BLaER1 treated with 17β-estradiol and CSF1 and Interleukin-3, amounts not matched to agents 10 nM and 100 nM (cell line): Measurements from ENCODE around the gene TRIM13.

ENCODE experiments used
- H3K27ac ChIP-seq, 11 experiments: shearing (Covaris generic); formaldehyde crosslinking; 2 replicates each; pipeline ENCODE4 v1.8.1; 2022
- H3K27me3 ChIP-seq, 11 experiments: shearing (Covaris generic); formaldehyde crosslinking; 2 replicates each; pipeline ENCODE4 v1.8.1; 2022
- H3K36me3 ChIP-seq, 11 experiments: shearing (Covaris generic); formaldehyde crosslinking; 2 replicates each; pipeline ENCODE4 v1.8.1; 2022
- H3K4me1 ChIP-seq, 10 experiments: shearing (Covaris generic); formaldehyde crosslinking; 2 replicates each; pipeline ENCODE4 v1.8.1; 2022
- H3K4me2 ChIP-seq, 11 experiments: shearing (Covaris generic); formaldehyde crosslinking; 2 replicates each; pipeline ENCODE4 v1.8.1; 2022
- H3K4me3 ChIP-seq, 10 experiments: shearing (Covaris generic); formaldehyde crosslinking; 2 replicates each; pipeline ENCODE4 v1.8.1; 2022
- H3K9ac ChIP-seq, 11 experiments: shearing (Covaris generic); formaldehyde crosslinking; 2 replicates each; pipeline ENCODE4 v1.8.1; 2022
- H3K9me3 ChIP-seq, 11 experiments: shearing (Covaris generic); formaldehyde crosslinking; replicated peaks in 1 of 11; 2 replicates each; pipeline ENCODE4 v1.8.1; 2022
- H4K20me1 ChIP-seq, 11 experiments: shearing (Covaris generic); formaldehyde crosslinking; 2 replicates each; pipeline ENCODE4 v1.8.1; 2022
- Cebpa-rat ChIP-seq, 11 experiments: shearing (Covaris generic); IDR thresholded peaks; 2 replicates each; pipeline ENCODE4 v1.8.1; 2022

The TRIM13 gene

GRCh38 chr13:50025436-50025835, 28.6 kb downstream of the TRIM13 start:
- Histone ChIP-seq H3K4me2 (no peak overlapping the region), H3K4me3 (no peak overlapping the region), H3K27me3 (no peaks in the 10 kb centered on the region), H3K36me3 (peaks cover 60 to 100% (median 78%) of the 10 kb centered on the region in 11 experiments), H4K20me1 (0 out of 22 replicates have a peak, but pooled peaks cover 0 to 2% (median 0%) of the 10 kb centered on the region in 11 experiments), H3K9me3 (no peaks in the 10 kb centered on the region), H3K9ac (no peak overlapping the region), H3K4me1 (no peaks in the 10 kb centered on the region), H3K27ac (no peak overlapping the region)
- no peak for TF ChIP-seq Cebpa-rat (IDR thresholded peaks at IDR 0.05)

DNA sequence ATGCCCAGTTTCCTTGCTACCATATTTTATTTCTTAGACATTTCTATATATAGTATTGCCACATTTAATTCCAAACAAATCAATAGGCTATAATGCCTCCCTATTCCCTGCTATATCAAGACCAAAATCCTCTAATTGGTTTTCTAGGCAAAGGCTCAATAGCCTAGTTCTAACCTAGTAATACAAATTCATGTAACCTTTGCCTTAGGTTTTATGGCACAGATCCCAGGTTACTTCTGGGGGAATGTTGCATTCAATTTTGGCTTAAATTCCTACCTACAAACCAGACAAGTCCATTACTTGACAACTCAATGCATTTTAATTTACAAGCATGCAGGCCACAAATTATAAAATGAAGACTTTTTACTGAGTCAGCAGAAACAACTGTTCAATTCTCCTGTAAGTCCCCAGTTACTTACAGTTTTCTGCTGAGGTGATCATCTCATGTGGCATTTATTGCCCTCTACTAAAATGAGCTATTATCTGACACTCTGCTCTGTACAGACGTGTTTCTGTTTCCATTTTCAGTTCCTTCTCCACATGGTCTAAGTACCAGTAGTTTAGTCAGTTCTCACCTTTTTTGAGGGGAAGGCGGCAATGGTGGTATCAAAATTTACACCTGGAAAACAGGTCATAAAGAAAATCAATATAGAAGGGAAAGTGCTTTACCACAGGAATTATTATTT, 30.1 kb downstream of the TRIM13 start:
- Histone ChIP-seq H3K36me3 (peaks cover 45 to 86% (median 63%) of the 10 kb centered on the region in 11 experiments), H3K4me2 (no peak overlapping the region)

DNA sequence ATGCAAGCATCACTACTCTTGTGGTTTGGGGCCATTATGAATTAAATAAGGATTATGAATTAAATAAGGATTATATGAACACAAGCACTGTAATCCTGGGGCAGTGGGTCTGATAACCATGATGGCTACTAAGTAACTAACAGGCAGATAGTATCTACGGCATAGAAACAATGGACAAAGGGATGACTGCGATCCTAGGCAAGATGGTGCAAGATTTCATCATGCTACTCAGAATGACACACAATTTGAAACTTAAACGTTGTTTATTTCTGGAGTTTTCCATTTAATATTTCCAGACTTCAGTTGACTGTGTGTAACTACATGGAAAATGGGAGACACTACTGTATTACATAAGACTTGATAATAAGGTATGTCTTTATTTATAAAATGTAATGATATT, 33.5 kb downstream of the TRIM13 start:
- H3K27me3 ChIP-seq, result no peaks in the 10 kb centered on the region
- no peak overlapping the region for H3K9ac ChIP-seq
- H4K20me1 ChIP-seq, result peaks cover 0 to 8% (median 0%) of the 10 kb centered on the region in 11 experiments; a peak in 1 of 22 replicates
- H3K36me3 ChIP-seq, result peaks cover 11 to 52% (median 29%) of the 10 kb centered on the region in 11 experiments; a peak in 19 of 22 replicates
- H3K4me3 ChIP-seq, result no peak overlapping the region
- no peaks in the 10 kb centered on the region for H3K4me1 ChIP-seq
- no peak overlapping the region for H3K27ac ChIP-seq
- no peak for TF ChIP-seq Cebpa-rat (IDR thresholded peaks at IDR 0.05)
- no peaks in the 10 kb centered on the region for H3K9me3 ChIP-seq
- no peak overlapping the region for H3K4me2 ChIP-seq

More for the DNA sequence above, 30.1 kb downstream of the TRIM13 start:
- Histone ChIP-seq H3K27ac (no peak overlapping the region), H3K27me3 (no peaks in the 10 kb centered on the region), H3K9ac (no peak overlapping the region), H3K4me1 (no peaks in the 10 kb centered on the region), H3K9me3 (no peaks in the 10 kb centered on the region), H3K4me3 (no peak overlapping the region), H4K20me1 (0 out of 22 replicates have a peak, but pooled peaks cover 0 to 2% (median 0%) of the 10 kb centered on the region in 11 experiments)
- no peak for TF ChIP-seq Cebpa-rat (IDR thresholded peaks at IDR 0.05)

- Histone ChIP-seq H3K4me3 (no peak overlapping the region), H3K9ac (no peak overlapping the region), H3K4me2 (no peak overlapping the region), H3K4me1 (no peaks in the 10 kb centered on the region), H3K9me3 (no peaks in the 10 kb centered on the region), H4K20me1 (peaks cover 0 to 8% (median 0%) of the 10 kb centered on the region in 11 experiments; a peak in 1 of 22 replicates), H3K36me3 (peaks cover 4 to 32% (median 7%) of the 10 kb centered on the region in 11 experiments; a peak in 9 of 22 replicates), H3K27me3 (no peaks in the 10 kb centered on the region), H3K27ac (no peak overlapping the region)
- no peak for TF ChIP-seq Cebpa-rat (IDR thresholded peaks at IDR 0.05)
These were observed 36.9 kb downstream of the TRIM13 start for GRCh38 chr13:50033725-50034124.

- H3K4me3 ChIP-seq, result no peak overlapping the region
- H3K4me1 ChIP-seq, result no peaks in the 10 kb centered on the region
- no peaks in the 10 kb centered on the region for H3K9me3 ChIP-seq
- no peak overlapping the region for H3K27ac ChIP-seq
- peaks cover 0 to 15% (median 0%) of the 10 kb centered on the region in 11 experiments; a peak in 4 of 22 replicates for H4K20me1 ChIP-seq
- TF ChIP-seq Cebpa-rat (IDR thresholded peaks at IDR 0.05), result no peak
- peaks cover 31 to 55% (median 34%) of the 10 kb centered on the region in 11 experiments for H3K36me3 ChIP-seq
- H3K9ac ChIP-seq, result no peak overlapping the region
- H3K4me2 ChIP-seq, result no peak overlapping the region
- H3K27me3 ChIP-seq, result no peaks in the 10 kb centered on the region
These were observed 40.9 kb downstream of the TRIM13 start for GRCh38 chr13:50037788-50038187.

DNA sequence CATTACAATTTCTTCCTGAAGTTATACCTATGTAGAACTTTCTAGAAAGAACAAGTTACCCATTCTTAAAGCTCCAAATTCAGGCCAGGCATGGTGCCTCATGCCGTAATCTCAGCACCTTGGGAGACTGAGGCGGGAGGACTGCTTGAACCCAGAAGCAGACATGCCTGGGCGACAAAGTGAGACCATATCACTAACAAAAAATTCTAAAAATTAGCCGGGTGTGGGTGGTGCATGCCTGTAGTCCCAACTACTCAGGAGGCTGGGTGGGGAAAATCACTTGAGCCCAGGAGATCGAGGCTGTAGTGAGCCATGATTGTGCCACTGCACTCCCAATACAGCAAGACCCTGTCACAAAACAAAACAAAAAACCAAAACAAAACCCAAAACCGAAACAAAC, 41.4 kb downstream of the TRIM13 start:
- H3K9ac ChIP-seq, result no peak overlapping the region
- H3K9me3 ChIP-seq, result no peaks in the 10 kb centered on the region
- no peak overlapping the region for H3K4me2 ChIP-seq
- H3K4me3 ChIP-seq, result no peak overlapping the region
- H3K27ac ChIP-seq, result no peak overlapping the region
- no peak for TF ChIP-seq Cebpa-rat (IDR thresholded peaks at IDR 0.05)
- peaks cover 35 to 59% (median 39%) of the 10 kb centered on the region in 11 experiments for H3K36me3 ChIP-seq
- H4K20me1 ChIP-seq, result peaks cover 0 to 14% (median 0%) of the 10 kb centered on the region in 11 experiments; a peak in 5 of 22 replicates
- H3K4me1 ChIP-seq, result no peaks in the 10 kb centered on the region
- no peaks in the 10 kb centered on the region for H3K27me3 ChIP-seq

DNA sequence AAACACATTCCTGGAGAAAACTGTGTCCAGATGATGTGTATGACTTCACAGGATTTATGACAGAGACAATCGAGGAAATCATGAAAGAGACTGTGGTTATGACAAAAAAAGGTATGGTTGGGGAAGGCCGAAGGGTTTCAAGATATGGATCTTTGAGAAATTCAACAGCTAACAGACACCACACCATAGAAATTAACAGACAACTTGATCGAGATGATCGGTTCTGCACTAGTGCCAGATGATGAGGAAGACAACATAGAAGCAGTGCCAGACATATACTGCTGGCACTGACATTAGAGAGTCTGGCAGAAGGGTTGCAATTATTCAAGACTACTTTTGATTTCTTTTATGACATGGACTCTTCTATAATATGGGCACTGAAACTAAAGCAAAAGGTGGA, 55.6 kb downstream of the TRIM13 start:
- Histone ChIP-seq H3K9me3 (no peaks in the 10 kb centered on the region; a peak in 2 of 22 replicates), H3K4me2 (no peak overlapping the region), H4K20me1 (peaks cover 10 to 47% (median 29%) of the 10 kb centered on the region in 11 experiments; a peak in 18 of 22 replicates), H3K4me3 (no peak overlapping the region), H3K36me3 (peaks cover 65 to 100% (median 84%) of the 10 kb centered on the region in 11 experiments), H3K27ac (no peak overlapping the region), H3K9ac (no peak overlapping the region), H3K27me3 (no peaks in the 10 kb centered on the region), H3K4me1 (peaks cover 0 to 5% (median 0%) of the 10 kb centered on the region in 10 experiments; a peak in 1 of 20 replicates)
- TF ChIP-seq Cebpa-rat (IDR thresholded peaks at IDR 0.05), result no peak

- no peak overlapping the region for H3K4me3 ChIP-seq
- no peak overlapping the region for H3K9ac ChIP-seq
- H3K9me3 ChIP-seq, result no peaks in the 10 kb centered on the region; a peak in 2 of 22 replicates
- H3K4me1 ChIP-seq, result peaks cover 0 to 5% (median 0%) of the 10 kb centered on the region in 10 experiments; a peak in 1 of 20 replicates
- peaks cover 9 to 51% (median 27%) of the 10 kb centered on the region in 11 experiments; a peak in 18 of 22 replicates for H4K20me1 ChIP-seq
- H3K4me2 ChIP-seq, result no peak overlapping the region
- no peak for TF ChIP-seq Cebpa-rat (IDR thresholded peaks at IDR 0.05)
- H3K36me3 ChIP-seq, result peaks cover 66 to 100% (median 90%) of the 10 kb centered on the region in 11 experiments
- no peak overlapping the region for H3K27ac ChIP-seq
- H3K27me3 ChIP-seq, result no peaks in the 10 kb centered on the region
These were observed 57.0 kb downstream of the TRIM13 start for GRCh38 chr13:50053844-50054243.

- TF ChIP-seq Cebpa-rat (IDR thresholded peaks at IDR 0.05), result no peak
- Histone ChIP-seq H3K27ac (no peak overlapping the region), H3K9ac (no peak overlapping the region), H3K27me3 (no peaks in the 10 kb centered on the region), H3K4me2 (no peak overlapping the region), H4K20me1 (peaks cover 4 to 52% (median 25%) of the 10 kb centered on the region in 11 experiments; a peak in 18 of 22 replicates), H3K36me3 (peaks cover 69 to 98% (median 89%) of the 10 kb centered on the region in 11 experiments), H3K4me3 (no peak overlapping the region), H3K4me1 (peaks cover 0 to 5% (median 0%) of the 10 kb centered on the region in 10 experiments; a peak in 1 of 20 replicates), H3K9me3 (no peaks in the 10 kb centered on the region; a peak in 2 of 22 replicates)
These were observed 58.6 kb downstream of the TRIM13 start for GRCh38 chr13:50055454-50055853.
